Astrocyte of the cerebellum (primary cell): ENCODE results near the gene SH2D1A.
A peak's percentile ranks its signal among the peaks of the same experiment; 100 is the strongest.

Experiments
- DNase-seq: peaks from one replicate; pipeline ENCODE4 v3.0.0-alpha.2; 2011; ENCODE audit warnings: low read depth
- H3K4me3 ChIP-seq: 2 replicates; pipeline ENCODE4 v1.5.1; 2011; ENCODE audit warnings: mild to moderate bottlenecking, low read depth, low read length, moderate library complexity
- CTCF ChIP-seq: IDR thresholded peaks from 2 replicates; pipeline ENCODE4 v1.5.1; 2012; ENCODE audit warnings: low read length, low read depth, moderate library complexity, mild to moderate bottlenecking; ENCODE audit errors: missing control alignments
- in situ Hi-C: cut with HindIII; loops from 2 replicates; pipeline ENCODE4 v1.10.0; 2017; ENCODE audit warnings: low sequenced_read_pairs

The SH2D1A gene

GRCh38 chrX:124373348-124373747 lies 27.0 kb downstream of the SH2D1A start:
- no peak for DNase-seq
- in situ Hi-C loops, result no loop called here
- no peak for TF ChIP-seq CTCF
- no peak overlapping the region for H3K4me3 ChIP-seq

GRCh38 chrX:124378643-124379042 lies 32.3 kb downstream of the SH2D1A start:
- TF ChIP-seq CTCF, result no peak
- H3K4me3 ChIP-seq, result no peak overlapping the region
- DNase-seq, result no peak
- in situ Hi-C loops, result no loop called here

GRCh38 chrX:124383354-124383753 lies 37.0 kb downstream of the SH2D1A start:
- DNase-seq, result no peak
- no peak overlapping the region for H3K4me3 ChIP-seq
- no peak for TF ChIP-seq CTCF
- in situ Hi-C loops, result no loop called here

- in situ Hi-C loops, result no loop called here
- H3K4me3 ChIP-seq, result no peak overlapping the region
- no peak for TF ChIP-seq CTCF
- DNase-seq, result no peak
Observed at GRCh38 chrX:124386401-124386800, 40.0 kb downstream of the SH2D1A start.

DNA sequence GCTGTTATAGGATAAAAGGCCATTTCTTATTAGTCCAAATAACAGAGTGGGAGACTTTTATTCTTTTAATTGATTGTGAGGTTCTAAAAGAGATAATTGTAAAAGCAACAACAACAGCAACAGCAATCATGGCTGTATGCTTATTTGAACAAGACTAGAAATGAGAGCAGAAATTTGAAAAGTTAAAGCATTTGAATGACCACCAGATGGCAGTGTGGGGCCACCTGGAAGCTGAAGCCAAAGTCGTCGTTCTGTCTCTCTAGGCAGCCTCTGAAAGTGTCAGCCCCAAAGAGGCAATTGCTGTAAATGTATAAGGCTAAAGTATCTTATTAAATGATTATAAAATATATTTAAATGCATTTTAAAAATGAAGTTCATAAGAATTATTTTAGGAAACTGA lies 42.2 kb downstream of the SH2D1A start:
- DNase-seq, result peak; percentile 29
- in situ Hi-C loops, result no loop called here
- H3K4me3 ChIP-seq, result no peak overlapping the region
- TF ChIP-seq CTCF, result peak; percentile 86

DNA sequence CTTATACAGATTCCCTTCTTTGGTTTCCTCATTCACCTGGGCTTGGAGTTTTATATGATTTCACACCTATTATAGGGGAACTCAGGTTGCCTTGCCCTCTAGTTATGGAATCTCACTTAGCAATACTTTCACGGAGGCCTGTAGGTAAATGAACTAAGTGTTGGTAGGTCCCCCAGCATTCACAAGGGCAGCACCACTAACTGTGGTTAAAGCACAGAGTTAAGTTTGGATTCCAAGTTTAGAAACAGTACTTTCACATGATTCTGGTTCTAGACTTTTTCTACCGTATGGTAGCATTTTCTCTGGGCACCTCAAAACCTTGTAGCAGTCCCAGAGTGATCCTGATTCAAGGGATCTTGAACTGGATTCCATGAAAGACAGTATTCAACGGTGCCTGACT lies 46.4 kb downstream of the SH2D1A start:
- in situ Hi-C loops, result no loop called here
- DNase-seq, result no peak
- no peak overlapping the region for H3K4me3 ChIP-seq
- TF ChIP-seq CTCF, result no peak

DNA sequence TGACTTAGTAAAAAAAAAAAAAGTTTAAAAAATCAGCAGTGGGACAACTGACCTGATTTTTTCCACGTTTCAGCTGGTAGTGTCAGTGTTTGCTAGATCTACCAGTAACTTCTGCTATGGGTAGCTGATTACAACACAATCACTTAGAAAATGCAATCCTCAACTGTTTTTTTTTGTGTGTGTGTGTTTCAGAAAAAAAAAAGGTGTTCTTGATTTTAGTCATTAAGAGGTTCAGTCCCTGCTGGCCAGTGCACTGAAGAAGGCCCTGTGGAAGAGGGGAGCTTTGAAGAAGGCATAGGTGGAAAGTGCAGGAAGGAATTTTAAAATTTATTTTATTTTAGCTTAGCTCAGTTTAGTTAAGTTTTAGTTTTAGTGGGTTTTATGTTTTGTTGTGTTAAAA lies 46.9 kb downstream of the SH2D1A start:
- no peak for DNase-seq
- no peak overlapping the region for H3K4me3 ChIP-seq
- no peak for TF ChIP-seq CTCF
- in situ Hi-C loops, result no loop called here
